ENCODE results near the gene SSX2IP. TPM values are rescaled to one million over a fixed set of nuclear protein-coding genes. Genes with fewer than 3 reads are reported as not detected.
"Not testable (repeated sequence)": the region's sequence is repeated elsewhere in the genome, so short reads cannot be mapped to it uniquely, and the experiment has no call there.

SSX2IP gene
- total RNA-seq, 2 experiments from 2014 or later = 9.4 to 12.3 TPM

DNA sequence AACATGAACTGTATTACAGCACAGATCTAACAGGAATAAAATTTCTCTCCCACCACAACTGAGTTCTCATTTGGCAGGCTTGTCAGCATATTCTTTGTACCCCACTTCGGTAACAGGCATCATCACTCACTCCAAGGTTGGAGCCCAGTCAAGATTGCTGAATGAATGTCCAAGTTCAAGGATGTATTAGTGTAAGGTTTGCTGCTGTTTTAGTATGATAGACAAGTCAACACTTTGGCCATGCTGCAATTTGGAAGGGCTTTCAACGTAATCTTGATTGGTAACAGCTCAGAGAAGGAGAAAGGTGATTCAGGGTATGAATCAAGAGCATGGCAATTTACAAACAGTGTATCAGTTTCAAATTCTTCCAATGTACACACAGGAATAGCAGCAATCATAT is 6.8 kb downstream of the SSX2IP start:
- CTCF ChIA-PET = no interaction called here
- POLR2A ChIA-PET = no interaction called here

DNA sequence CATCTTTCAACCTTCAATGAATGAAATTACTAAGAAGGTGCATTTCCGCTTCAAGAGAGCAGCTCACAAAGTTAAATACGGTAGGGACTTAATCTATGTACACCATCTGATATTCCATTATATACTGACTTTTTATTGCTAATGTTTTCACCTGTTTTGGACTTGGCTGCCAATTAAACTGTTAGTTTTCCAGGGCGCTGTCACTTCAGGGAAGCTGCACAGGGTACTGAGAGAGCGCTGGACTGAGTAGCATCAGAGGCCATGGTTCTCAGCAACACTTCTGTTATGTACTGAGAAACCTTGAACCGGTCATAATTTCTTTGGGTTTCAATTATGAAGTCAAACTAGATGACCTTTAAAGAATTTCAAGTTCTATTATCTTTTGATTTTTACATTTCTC is 8.2 kb downstream of the SSX2IP start:
- ChIA-PET CTCF (no interaction called here), POLR2A (no interaction called here)

DNA sequence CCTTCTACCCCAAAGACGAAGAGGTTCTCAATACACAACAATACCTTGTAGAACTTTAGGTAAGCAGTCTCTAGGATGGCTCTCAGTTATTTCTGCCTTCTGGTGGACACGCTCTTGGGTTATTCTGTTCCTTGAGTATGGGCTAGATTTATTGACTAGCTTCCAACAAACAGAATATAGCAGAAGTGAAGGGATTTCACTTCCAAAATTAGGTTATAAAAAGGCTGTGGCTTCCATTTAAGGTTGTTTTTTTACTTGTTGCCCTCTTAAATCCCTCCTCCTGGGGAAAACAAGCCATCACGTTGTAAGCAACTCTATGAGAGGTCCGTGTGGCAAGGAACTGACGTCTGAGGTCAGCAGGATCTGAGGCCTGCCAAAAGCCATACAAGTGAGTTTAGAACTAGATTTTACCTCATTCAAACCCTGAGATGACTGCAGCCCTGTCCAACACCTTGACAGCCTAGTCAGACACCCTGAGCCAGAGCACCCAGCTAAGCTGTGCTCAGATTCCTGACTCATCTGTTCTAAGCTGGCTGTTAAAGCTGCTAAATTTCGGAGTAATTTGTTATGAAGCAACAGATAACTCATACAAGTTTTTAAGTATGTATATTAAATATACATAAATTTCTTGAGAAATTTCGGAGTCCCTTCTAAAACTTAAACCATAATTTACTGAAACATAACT is 12.7 kb downstream of the SSX2IP start:
- CTCF ChIA-PET = no interaction called here
- POLR2A ChIA-PET = no interaction called here

DNA sequence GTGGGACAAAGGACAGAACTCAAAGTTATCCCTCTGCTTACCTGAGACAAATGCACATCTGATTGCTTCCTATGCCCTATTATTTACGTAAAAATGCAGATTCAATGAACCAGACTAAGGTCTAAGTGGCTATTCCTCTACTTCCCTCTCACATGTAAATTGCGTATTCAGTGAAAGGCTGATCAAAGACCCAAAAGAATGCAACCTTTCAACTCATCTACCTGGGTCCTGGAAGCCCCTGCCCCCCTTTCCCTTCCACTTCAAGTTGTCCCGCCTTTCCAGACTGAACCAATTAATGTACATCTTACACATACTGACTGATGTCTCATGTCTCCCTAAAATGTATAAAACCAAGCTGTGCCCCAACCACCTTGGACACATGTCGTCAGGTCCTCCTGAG is 14.6 kb downstream of the SSX2IP start:
- POLR2A ChIA-PET = no interaction called here
- CTCF ChIA-PET = interaction anchor here (0.9 kb wide), 1 partner anchor 78 kb away, joined by 3 read pairs; no protein-coding TSS in a partner anchor

DNA sequence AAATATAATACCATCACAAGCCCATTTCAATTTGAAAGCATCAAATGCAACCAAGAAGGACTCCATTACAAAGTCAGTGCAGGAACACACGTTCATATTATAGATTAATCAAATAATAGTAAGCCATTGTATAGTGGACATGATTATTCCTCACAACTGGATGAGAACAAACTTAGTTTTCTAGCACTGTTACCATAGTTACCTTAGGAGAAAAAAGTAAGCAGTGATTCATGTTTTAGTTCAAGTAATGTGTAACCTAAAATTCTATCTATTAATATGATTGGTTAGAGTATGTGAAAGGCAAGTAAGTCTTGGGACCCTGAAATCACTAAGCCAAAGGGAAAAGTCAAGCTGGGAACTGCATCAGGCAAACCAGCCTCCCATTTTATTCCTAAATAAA is 15.2 kb downstream of the SSX2IP start:
- ChIA-PET CTCF (no interaction called here), POLR2A (no interaction called here)

DNA sequence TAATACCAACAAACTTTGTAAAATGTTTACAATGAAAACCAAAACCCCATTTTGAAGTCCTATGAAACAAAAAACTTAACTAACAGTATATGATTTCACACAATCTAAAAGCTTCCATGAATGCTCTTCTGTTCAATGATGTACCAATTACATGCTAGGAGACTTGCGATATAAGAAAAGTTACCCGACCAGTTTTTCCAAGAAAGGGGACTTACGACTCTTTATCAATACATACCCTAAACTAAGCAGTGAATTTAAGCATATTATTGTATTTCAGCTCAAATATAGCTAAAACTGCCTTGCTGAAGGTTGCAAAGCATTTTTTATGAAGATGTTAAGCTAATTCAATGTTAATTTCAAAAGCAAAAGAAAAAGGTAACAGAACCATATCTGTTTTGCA is 15.6 kb downstream of the SSX2IP start:
- ChIA-PET POLR2A (no interaction called here), CTCF (no interaction called here)

DNA sequence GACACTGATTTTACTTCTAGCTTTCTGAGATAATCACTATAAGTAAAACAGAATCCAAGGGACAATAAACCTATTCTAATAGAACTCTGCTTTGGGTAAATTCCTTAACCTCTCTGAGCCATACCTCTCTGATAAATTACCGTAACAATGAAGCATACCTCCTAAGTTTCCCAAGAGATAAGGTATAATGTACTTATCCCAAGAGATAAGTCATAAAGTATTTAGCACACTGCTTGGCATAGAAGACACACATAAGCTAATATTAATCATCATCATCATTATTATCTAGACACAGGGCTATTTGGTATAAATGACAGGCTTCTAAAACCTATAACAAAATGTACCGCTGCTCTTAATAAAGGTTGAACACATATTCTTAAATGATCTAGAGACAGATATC is 16.2 kb downstream of the SSX2IP start:
- ChIA-PET CTCF (no interaction called here), POLR2A (no interaction called here)

DNA sequence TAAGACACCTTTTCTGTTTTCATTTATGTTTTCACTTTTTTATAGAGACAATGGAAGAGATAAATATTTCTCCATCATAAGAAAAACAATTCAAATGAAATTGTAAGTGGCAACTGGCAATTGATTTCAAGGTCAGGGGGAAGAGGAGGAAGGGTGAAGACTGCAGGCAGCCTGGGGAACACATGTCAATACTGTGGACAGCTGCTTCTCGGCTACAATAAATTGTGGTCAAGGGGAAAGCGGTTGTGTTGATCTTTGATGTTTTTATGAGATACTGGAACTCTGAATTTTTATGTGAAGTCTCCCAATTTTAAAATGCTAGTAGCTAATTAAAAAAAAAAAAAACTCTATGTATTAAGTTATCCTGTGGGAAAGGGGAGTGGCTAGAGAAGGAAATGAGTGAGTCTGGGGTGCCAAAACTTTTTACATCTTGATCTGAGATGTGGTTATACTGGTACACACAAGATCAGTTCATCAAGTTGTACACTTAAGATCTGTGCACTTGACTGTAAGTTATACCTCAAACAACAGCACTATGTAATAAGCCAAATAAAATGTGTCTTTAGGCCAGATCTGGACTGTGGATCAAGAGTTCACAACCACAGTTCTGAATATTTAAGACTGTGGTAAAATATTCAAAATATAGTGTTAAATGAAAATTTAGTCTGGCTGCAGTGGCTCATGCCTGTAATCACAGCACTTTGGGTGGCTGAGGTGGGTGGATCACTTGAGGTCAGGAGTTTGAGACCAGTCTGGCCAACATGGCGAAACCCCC is 18.0 kb downstream of the SSX2IP start:
- CTCF ChIA-PET = no interaction called here
- POLR2A ChIA-PET = no interaction called here

DNA sequence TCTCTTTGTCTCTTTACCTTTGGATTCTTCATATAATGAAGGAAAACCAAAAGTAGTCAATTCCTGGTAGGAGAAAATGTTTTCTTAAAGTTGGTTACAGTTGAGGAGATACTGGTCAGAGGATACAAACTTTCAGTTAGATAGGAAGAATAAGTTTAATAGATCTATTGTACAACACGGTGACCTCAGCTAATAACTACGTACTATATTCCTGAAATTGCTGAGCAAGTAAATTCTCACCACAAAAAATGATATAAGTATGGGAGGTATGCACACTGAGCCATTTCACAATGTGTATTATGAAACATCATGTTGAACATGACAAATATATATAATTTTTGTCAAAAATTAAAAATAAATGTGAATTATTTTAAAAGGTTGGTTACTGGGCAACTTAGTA is 20.4 kb downstream of the SSX2IP start:
- ChIA-PET POLR2A (no interaction called here), CTCF (interaction anchor here (1.6 kb wide), 1 partner anchor 266 kb away, joined by 3 read pairs; no protein-coding TSS in a partner anchor)

DNA sequence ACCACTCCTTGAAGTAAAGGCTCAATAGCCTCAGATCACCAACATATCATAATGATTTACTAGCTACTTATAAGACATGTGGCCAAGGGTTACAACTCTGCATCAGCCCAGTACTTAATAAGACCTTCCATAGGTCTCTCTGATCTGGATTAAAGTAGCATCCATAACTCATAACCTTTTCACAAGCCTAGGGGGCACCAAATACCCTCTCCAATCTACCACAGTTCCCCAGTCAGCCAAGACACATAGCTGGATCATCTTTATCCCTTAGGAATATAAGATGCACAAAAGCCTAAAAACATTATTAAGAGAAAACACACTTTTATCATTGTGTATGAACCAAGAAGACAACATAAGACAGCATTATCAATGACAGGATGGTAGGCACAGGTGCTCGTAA is 22.1 kb downstream of the SSX2IP start:
- CTCF ChIA-PET = interaction anchor here (1.6 kb wide), 1 partner anchor 268 kb away, joined by 3 read pairs; no protein-coding TSS in a partner anchor
- POLR2A ChIA-PET = no interaction called here

DNA sequence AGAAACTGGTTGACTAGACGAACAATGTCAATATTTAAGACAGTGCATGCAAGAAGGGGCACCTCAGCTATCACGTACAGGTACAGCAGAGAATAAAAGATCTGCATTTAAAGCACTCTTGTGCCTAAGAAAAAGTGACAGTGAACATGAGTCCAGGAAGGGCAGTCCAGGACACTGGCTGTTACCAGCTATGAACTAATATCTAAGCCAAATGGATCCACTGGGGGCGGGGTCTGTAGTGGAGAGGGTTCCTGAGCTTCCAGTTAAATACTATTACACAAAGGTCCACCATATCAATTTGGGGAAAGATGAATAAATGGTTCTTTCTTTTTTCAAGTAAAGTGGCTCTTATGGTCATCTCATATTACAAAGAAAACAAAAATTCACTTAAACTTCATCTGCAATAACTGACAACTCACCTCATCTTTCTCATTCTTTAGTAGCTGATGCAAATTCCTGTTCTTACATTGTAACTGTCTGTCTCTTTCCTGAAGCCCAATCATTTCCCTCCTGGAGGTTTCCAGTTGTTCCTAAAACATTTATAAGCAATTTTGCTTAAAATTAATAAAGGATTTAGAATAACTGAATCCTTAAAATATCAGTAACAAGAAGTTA is 24.5 kb downstream of the SSX2IP start:
- ChIA-PET CTCF (no interaction called here), POLR2A (no interaction called here)

DNA sequence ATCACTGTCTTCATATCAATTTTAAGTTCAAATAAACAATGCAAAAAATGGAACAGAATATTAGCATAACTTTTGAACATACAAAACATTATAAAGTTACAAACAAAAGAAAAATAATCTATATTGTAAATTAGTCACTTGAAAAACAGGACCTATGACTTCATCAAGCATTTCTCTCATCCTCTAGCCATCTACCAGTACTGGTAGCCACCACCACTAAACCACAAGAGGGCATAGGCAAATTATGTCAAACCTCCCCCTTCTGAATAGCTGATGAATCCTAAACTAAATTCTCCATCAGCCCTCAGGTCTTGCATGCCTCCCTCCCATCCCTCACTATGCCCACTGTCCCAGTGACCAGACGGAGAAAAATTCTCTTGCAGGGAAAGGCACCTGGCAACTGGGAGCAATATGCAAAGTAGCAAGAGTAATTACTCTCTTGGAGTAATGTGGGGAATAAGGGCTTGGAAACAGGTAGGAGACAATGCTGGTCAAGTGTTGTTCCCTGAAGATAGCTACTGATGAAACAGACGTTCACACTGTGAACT is 37.1 kb downstream of the SSX2IP start:
- ChIA-PET CTCF (no interaction called here), POLR2A (no interaction called here)

DNA sequence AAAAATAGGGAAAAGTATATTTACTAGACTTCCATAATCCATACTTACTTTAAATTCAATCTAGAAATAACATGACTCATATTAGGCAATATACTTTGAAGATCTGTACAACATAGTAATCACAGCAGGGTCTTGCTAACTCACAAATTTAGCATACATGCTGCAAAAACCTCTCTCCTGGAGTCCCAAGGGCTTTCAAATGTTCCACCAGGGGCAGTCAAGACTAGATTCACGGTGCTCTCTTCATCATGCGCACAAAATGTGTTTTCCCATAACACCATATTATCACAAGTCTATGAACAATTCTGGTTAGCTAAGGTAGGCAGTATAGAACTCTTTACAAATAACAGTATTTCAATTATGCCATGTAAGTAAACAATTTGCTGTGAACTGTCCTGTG is 45.8 kb downstream of the SSX2IP start:
- ChIA-PET CTCF (no interaction called here), POLR2A (no interaction called here)

DNA sequence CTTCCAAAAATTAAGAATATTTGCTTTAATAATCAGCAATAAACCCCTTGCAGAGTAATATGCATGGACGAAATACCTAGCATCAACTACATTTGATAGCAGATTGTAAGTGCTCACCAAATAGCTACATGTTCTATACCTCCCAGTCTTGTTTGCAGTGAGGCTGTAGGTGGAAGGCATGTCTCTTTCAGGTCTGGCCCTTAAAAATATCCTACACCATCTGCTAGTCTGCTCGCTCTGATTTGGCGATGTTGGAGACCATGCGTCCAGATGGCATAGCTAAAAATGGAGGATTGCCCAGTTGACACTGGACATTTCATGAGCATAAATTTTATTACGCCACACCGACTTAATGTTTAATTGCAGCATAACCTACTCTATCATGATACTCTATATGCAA is 47.1 kb downstream of the SSX2IP start:
- POLR2A ChIA-PET = no interaction called here

DNA sequence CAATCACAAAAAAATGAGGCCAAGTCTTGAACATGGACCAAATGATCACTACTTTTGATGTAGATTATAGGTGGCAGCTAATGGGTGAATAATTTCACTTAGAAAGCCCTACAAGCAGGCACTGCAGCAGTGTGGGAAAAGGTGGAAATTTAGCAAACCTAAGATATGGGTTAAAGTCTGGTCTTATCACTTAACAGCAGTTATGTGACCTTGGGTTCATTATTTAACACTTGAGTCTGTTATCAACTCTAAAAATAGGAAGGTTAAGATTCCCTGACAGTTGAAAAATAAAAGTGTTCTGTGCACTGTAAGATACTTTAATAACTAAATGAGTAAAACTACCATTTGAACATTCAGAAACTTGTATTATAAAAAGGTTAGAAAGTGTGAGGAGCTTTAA is 47.5 kb downstream of the SSX2IP start:
- CTCF ChIA-PET = no interaction called here
- POLR2A ChIA-PET = no interaction called here

More for the DNA sequence above, 47.1 kb downstream of the SSX2IP start:
- CTCF ChIA-PET = no interaction called here

DNA sequence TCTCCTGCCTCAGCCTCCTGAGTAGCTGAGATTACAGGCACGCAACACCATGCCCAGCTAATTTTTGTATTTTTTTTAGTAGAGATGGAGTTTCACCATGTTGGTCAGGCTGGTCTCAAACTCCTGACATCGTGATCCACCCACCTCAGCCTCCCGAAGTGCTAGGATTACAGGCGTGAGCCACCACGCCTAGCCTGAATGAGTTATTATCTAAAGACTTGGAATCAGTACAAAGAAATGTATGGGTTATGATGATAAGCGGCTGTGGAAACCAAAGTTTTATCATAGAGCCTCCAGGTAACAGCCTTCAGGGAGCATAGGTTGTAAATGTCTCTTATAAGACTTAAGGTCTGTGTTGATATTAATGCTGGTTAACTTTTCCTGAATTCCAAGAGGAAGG is 50.5 kb downstream of the SSX2IP start:
- CTCF ChIA-PET, POLR2A ChIA-PET: not testable (repeated sequence)

DNA sequence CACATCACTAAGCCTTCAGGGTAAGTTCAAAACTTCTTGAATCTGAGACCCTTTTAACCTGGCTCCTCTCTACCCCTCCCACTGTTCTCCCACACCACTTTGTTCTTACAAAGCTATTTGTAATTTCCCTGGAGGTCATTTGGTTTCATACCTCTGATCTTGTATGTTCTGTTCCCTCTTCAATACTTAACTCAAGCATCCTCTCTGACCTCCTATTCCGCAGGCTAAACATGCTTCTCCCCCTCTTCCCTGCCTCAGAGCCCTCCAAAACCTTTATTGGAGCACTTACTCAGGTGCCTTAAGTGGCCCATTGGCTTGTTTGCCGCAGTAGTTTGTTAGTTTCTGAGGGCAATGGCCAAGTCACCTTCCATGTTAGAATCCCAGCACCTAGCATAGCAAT is 54.8 kb downstream of the SSX2IP start:
- ChIA-PET POLR2A (no interaction called here), CTCF (no interaction called here)

DNA sequence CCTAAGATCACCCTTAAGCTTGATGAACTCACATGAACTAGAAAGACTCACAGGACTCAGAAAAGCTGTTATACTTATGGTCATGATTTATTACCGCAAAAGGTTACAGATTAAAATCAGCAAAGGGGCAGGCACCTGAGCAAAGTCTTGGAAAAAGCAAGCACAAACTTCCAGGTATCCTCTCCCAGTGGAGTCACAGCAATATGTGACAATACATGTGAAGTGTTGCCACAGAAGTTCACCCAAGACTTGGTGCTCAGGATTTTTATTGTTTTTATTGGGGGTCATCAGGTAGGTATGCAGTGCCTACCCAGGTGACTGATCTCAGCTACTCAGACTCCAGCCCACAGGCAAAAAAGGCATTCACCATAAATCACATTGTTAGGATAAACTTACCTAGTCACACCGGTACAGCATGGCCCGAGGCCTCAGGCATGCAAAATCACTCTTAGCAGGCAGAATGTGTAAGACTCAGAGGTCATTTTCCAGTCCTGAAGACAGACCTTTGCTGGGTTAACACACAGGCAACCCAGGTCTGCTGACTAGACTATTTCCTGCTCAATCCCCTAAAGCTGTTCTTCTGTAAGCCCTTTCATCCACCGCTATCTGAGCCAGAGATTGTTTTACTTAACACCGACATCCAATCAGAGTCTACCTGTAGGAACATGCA is 55.6 kb downstream of the SSX2IP start:
- POLR2A ChIA-PET = no interaction called here
- CTCF ChIA-PET = no interaction called here

DNA sequence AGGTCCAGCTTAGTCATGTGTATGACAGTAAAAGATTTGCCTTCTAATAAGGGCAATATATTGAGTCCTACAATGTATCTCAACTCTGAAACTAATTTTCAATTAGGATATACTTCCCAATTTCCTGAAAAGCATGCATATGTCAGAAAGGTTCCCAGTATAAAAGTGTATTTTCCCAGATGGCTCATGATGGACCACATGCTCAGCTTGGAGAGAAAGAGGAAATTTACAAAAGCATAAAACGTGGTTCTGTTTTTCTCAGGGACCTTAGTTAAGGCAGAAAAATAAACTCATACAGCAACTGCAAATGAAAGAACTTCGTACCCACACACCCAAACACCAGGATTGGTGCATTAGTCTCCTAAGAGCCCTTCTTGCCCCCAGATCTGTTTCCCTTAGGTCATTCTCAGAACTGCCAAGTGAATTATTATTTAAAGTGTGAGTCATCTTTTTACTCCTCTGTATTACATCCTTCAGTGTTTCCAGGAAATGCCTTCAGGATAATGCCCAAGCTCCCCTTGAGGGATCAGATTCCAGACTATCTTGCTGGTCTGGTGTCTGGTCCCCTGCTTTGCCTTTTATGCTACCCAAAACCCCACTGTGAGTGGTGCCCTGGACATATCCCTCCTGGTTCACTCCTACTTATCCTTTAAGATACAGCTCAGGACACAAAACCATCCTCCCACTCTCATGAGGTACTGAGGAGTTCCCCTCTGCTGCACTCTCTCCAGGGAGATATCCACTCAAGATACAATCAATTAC is 57.4 kb downstream of the SSX2IP start:
- POLR2A ChIA-PET = no interaction called here
- CTCF ChIA-PET = no interaction called here

DNA sequence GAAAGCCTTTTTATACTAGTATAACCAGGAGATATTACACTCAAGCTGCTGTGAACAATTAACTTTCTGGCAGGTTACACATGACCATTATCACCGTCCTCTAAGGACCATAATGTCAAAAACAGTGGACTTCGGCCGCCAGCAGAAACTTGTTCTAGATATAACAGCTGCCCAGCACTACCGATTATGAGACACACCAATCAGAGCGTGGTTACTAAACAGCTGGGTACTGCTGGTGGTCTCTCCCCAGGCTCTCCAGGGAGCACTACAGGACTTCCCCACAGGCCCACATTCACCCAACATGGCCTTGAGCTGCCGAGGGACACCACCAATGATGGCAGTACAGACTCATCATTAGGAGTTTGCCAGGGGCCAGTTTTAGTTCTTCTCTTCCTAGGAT is 58.1 kb downstream of the SSX2IP start:
- ChIA-PET POLR2A (no interaction called here), CTCF (no interaction called here)

Measured in activated CD8-positive, alpha-beta memory T cell treated with anti-CD3 and anti-CD28 coated beads for 36 hours (primary cell).